GM13977 (cell line): Measurements from ENCODE around the gene CD302.
"Not testable (repeated sequence)": the region's sequence is repeated elsewhere in the genome, so short reads cannot be mapped to it uniquely, and the experiment has no call there.

Experiments
- DNase-seq: peaks from one replicate; pipeline ENCODE4 v3.0.0; 2012; ENCODE audit warnings: low spot score
- CTCF ChIP-seq: IDR thresholded peaks from 2 replicates; pipeline ENCODE4 v1.5.1; 2012; ENCODE audit warnings: mild to moderate bottlenecking, control low read depth; ENCODE audit not compliant: insufficient read depth; ENCODE audit errors: extremely low read depth, missing control alignments
- in situ Hi-C: fragments of 300-500 bp; cut with MboI; formaldehyde crosslinking; loops from one replicate; pipeline ENCODE4 v1.12.0; 2022; ENCODE audit warnings: low sequenced_read_pairs, low pct_unique_long_range_greater_than_20kb, mixed read lengths, inconsistent platforms; ENCODE audit not compliant: unreplicated experiment

CD302 gene

GRCh38 chr2:159797225-159797542 is 824 bp downstream of the CD302 start:
- no peak for TF ChIP-seq CTCF
- no peak for DNase-seq
- in situ Hi-C loops: no loop called here

GRCh38 chr2:159795841-159796690 is 1.9 kb downstream of the CD302 start:
- in situ Hi-C loops: no loop called here
- no peak for DNase-seq
- no peak for TF ChIP-seq CTCF

GRCh38 chr2:159793326-159793725 is 4.7 kb downstream of the CD302 start:
- in situ Hi-C loops: no loop called here
- no peak for DNase-seq
- TF ChIP-seq CTCF: no peak

GRCh38 chr2:159792599-159792998 is 5.4 kb downstream of the CD302 start:
- no peak for DNase-seq
- in situ Hi-C loops: no loop called here
- TF ChIP-seq CTCF: no peak

- in situ Hi-C loops: no loop called here
- DNase-seq: no peak
- no peak for TF ChIP-seq CTCF
These were observed 6.0 kb downstream of the CD302 start for GRCh38 chr2:159792036-159792435.

- DNase-seq: no peak
- TF ChIP-seq CTCF: no peak
- in situ Hi-C loops: no loop called here
These were observed 7.7 kb downstream of the CD302 start for GRCh38 chr2:159790323-159790722.

- in situ Hi-C loops: no loop called here
- no peak for TF ChIP-seq CTCF
- DNase-seq: no peak
These were observed 9.8 kb downstream of the CD302 start for GRCh38 chr2:159788253-159788652.

GRCh38 chr2:159787647-159788046 is 10.4 kb downstream of the CD302 start:
- DNase-seq, in situ Hi-C loops: not testable (repeated sequence)
